Peyer's patch (tissue), 4 donors: ENCODE data around the gene RNF208. TPM values are rescaled to one million over a fixed set of nuclear protein-coding genes. Genes with fewer than 3 reads are reported as not detected.

Experiments used
- DNase-seq, 3 donors: peaks; one replicate each; pipeline ENCODE4 v3.0.0-alpha.2; 2017 to 2019
- H3K27ac ChIP-seq, 4 donors: fragments of 200-600 bp; sonication (generic); one replicate each; pipeline ENCODE4 v1.5.1; 2016 to 2019
- H3K27me3 ChIP-seq, 2 donors: fragments of 200-600 bp; sonication (generic); one replicate each; pipeline ENCODE4 v1.5.1; 2019
- H3K36me3 ChIP-seq, 3 donors: fragments of 200-600 bp; sonication (generic); one replicate each; pipeline ENCODE4 v1.5.1; 2016 to 2019
- H3K4me1 ChIP-seq, 4 donors: fragments of 200-600 bp; sonication (generic); one replicate each; pipeline ENCODE4 v1.5.1; 2016 to 2019
- H3K4me3 ChIP-seq, 4 donors: fragments of 200-600 bp; sonication (generic); 1 replicate in 3 of 4; 2 replicates in 1 of 4; pipeline ENCODE4 v1.5.1; 2016 to 2019; ENCODE audit warnings: mild to moderate bottlenecking in 1 of 4
- H3K9me3 ChIP-seq, 4 donors: fragments of 200-600 bp; sonication (generic); one replicate each; pipeline ENCODE4 v1.5.1; 2016 to 2019; ENCODE audit warnings: mild to moderate bottlenecking in 1 of 4
- CTCF ChIP-seq, 6 experiments: fragments of 450-650 bp in 4 of 6; fragments of 200-600 bp in 2 of 6; sonication (generic) in 1 of 6; IDR thresholded peaks; one replicate each; pipeline ENCODE4 v1.5.1; 2017 to 2019; ENCODE audit warnings: antibody characterized with exemption in 6 of 6, mild to moderate bottlenecking in 3 of 6, moderate library complexity in 1 of 6
- POLR2A ChIP-seq, 2 donors: fragments of 450-650 bp; IDR thresholded peaks; one replicate each; pipeline ENCODE4 v1.5.1; 2017; ENCODE audit warnings: antibody characterized with exemption in 2 of 2, mild to moderate bottlenecking in 2 of 2, moderate library complexity in 2 of 2
- total RNA-seq, 4 donors: library from RNA; depleted of rRNA; stranded (reverse); fragments of >200 nt; gene quantifications; one replicate each; pipeline ENCODE4 v1.1.0, GENCODE V29; 2016

The RNF208 gene
- total RNA-seq, 4 donors from 2014 or later = 4.4 to 5.9 TPM; not detected in 2

- Histone ChIP-seq H3K27ac (no peak overlapping the region), H3K9me3 (no peaks in the 10 kb centered on the region), H3K27me3 (no peaks in the 10 kb centered on the region), H3K4me3 (no peak overlapping the region), H3K36me3 (peaks cover 0 to 15% (median 0%) of the 10 kb centered on the region in 3 donors), H3K4me1 (peaks cover 0 to 6% (median 2%) of the 10 kb centered on the region in 4 donors)
- TF ChIP-seq POLR2A (IDR thresholded peaks at IDR 0.05) (no peak), CTCF (IDR thresholded peaks at IDR 0.05) (no peak)
- DNase-seq = no peak
Observed at GRCh38 chr9:137211532-137211931, 10.5 kb downstream of the RNF208 start.

- peaks cover 5 to 43% (median 22%) of the 10 kb centered on the region in 4 donors for H3K4me1 ChIP-seq
- TF ChIP-seq CTCF (IDR thresholded peaks at IDR 0.05) (no peak), POLR2A (IDR thresholded peaks at IDR 0.05) (no peak)
Observed at GRCh38 chr9:137206602-137207001, 15.4 kb downstream of the RNF208 start.

GRCh38 chr9:137205126-137206069 is 16.6 kb downstream of the RNF208 start, which contains the start of the genes NDOR1 and TMEM203:
NDOR1 (plus strand) TSS chr9:137205700; CDS start chr9:137205778, 78 bp downstream.
TMEM203 (minus strand) TSS chr9:137205648; CDS start chr9:137205414, 234 bp downstream.
- Histone ChIP-seq H3K36me3 (no peaks in the 10 kb centered on the region), H3K4me3 (peak within 1 kb of the TSS; percentile 90 to 100 (median 95)), H3K4me1 (peaks cover 5 to 48% (median 28%) of the 10 kb centered on the region in 4 donors), H3K27ac (peak within 1 kb of the TSS; percentile 87 to 98 (median 89)), H3K27me3 (no peaks in the 10 kb centered on the region), H3K9me3 (no peaks in the 10 kb centered on the region)
- peak; percentile 91 to 96 (median 96) for DNase-seq
- peak in 1 of 6 experiments; percentile 15 for TF ChIP-seq CTCF (IDR thresholded peaks at IDR 0.05)
- TF ChIP-seq POLR2A (IDR thresholded peaks at IDR 0.05) = peak; percentile 81 to 82

More at GRCh38 chr9:137206602-137207001, 15.4 kb downstream of the RNF208 start:
- no peaks in the 10 kb centered on the region for H3K9me3 ChIP-seq
- no peaks in the 10 kb centered on the region for H3K27me3 ChIP-seq
- no peaks in the 10 kb centered on the region for H3K36me3 ChIP-seq
- H3K4me3 ChIP-seq = peak overlapping the region in 3 of 4 donors; percentile 90 to 100 (median 99)
- H3K27ac ChIP-seq = no peak overlapping the region
- DNase-seq = no peak

DNA sequence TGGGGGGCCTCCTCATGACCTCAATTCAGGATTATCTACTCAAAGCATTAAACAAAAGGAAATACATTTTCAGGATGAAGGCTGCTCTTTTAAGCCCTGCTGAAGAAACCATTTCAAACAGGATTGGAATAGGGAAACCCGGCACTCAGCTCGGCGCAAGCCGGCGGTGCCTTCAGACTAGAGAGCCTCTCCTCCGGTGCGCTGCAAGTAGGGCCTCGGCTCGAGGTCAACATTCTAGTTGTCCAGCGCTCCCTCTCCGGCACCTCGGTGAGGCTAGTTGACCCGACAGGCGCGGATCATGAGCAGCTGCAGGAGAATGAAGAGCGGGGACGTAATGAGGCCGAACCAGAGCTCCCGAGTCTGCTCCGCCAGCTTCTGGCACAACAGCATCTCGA is 17.3 kb downstream of the RNF208 start:
- H3K4me1 ChIP-seq = peaks cover 5 to 50% (median 29%) of the 10 kb centered on the region in 4 donors
- no peak for DNase-seq

GRCh38 chr9:137202966-137203365 is 19.1 kb downstream of the RNF208 start:
- H3K4me3 ChIP-seq = no peak overlapping the region
- DNase-seq = no peak
- H3K4me1 ChIP-seq = peaks cover 5 to 68% (median 33%) of the 10 kb centered on the region in 4 donors
- no peaks in the 10 kb centered on the region for H3K9me3 ChIP-seq
- no peaks in the 10 kb centered on the region for H3K36me3 ChIP-seq
- TF ChIP-seq POLR2A (IDR thresholded peaks at IDR 0.05) (no peak), CTCF (IDR thresholded peaks at IDR 0.05) (no peak)
- H3K27ac ChIP-seq = no peak overlapping the region
- H3K27me3 ChIP-seq = no peaks in the 10 kb centered on the region

More for the DNA sequence above, 17.3 kb downstream of the RNF208 start:
- TF ChIP-seq POLR2A (IDR thresholded peaks at IDR 0.05) = no peak
- TF ChIP-seq CTCF (IDR thresholded peaks at IDR 0.05) = no peak
- Histone ChIP-seq H3K9me3 (no peaks in the 10 kb centered on the region), H3K27me3 (no peaks in the 10 kb centered on the region), H3K36me3 (no peaks in the 10 kb centered on the region), H3K4me3 (peak overlapping the region; percentile 90 to 100 (median 95)), H3K27ac (peak overlapping the region; percentile 87 to 98 (median 89))
